Lower leg skin (tissue), 3 donors: ENCODE measurements around the gene MGMT.

ENCODE experiments used
- CTCF ChIP-seq, 3 donors: fragments of 450-650 bp; IDR thresholded peaks; one replicate each; pipeline ENCODE4 v1.5.1; 2016; ENCODE audit warnings: antibody characterized with exemption in 3 of 3, mild to moderate bottlenecking in 3 of 3, moderate library complexity in 2 of 3
- POLR2A ChIP-seq, 2 donors: fragments of 450-650 bp; IDR thresholded peaks; one replicate each; pipeline ENCODE4 v1.6.1; 2016 to 2017; ENCODE audit warnings: antibody characterized with exemption in 2 of 2, mild to moderate bottlenecking in 1 of 2, moderate library complexity in 1 of 2

- TF ChIP-seq CTCF (IDR thresholded peaks at IDR 0.05) (no peak), POLR2A (IDR thresholded peaks at IDR 0.05) (no peak)
These were observed 213.8 kb downstream of the MGMT start for GRCh38 chr10:129680661-129681344.
